Upper lobe of left lung (tissue), 4 donors: ENCODE results near the gene SUMF1.

Experiments
- POLR2A ChIP-seq, 4 donors: fragments of 450-650 bp; IDR thresholded peaks; one replicate each; pipeline ENCODE4 v1.5.1; 2016 to 2017; ENCODE audit warnings: antibody characterized with exemption in 4 of 4, mild to moderate bottlenecking in 2 of 4
- TF ChIP-seq, protein P1 (sequence below), 6 experiments: fragments of 450-650 bp in 4 of 6; fragments of 200-600 bp in 2 of 6; sonication (generic) in 2 of 6; IDR thresholded peaks; one replicate each; pipeline ENCODE4 v1.5.1; 2016 to 2019; ENCODE audit warnings: antibody characterized with exemption in 6 of 6

DNA sequence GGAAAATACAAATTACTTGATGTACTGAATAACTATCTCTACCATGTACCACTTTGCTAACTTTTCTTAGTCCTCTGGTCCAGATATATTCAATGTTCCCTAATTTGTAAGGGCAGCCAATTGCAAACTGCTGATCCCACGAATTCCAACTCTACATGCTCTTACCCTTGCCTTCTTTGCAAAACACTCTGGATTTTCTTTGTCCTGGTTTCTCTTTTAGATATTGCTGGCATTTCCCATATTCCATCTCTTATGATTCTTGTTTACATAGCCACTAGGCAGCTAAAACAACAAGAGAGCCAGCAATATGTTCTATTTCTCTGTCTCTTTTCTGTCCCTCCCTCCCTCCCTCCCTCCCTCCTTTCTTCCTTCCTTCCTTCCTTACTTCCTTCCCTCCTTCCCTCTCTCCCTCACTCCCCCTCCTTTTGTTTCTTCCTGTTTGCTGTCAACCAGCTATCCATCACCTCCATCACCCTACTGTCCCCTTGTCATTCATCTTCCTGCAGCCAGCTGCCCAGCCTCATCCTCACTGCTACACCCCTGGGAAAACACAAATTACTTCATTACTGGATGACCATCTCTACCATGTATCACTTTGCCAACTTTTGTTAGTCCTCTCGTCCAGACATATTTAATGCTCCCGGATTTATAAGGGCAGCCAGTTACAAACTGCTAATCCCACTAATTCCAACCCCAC, 130.1 kb downstream of the SUMF1 start:
- TF ChIP-seq, protein P1, sequence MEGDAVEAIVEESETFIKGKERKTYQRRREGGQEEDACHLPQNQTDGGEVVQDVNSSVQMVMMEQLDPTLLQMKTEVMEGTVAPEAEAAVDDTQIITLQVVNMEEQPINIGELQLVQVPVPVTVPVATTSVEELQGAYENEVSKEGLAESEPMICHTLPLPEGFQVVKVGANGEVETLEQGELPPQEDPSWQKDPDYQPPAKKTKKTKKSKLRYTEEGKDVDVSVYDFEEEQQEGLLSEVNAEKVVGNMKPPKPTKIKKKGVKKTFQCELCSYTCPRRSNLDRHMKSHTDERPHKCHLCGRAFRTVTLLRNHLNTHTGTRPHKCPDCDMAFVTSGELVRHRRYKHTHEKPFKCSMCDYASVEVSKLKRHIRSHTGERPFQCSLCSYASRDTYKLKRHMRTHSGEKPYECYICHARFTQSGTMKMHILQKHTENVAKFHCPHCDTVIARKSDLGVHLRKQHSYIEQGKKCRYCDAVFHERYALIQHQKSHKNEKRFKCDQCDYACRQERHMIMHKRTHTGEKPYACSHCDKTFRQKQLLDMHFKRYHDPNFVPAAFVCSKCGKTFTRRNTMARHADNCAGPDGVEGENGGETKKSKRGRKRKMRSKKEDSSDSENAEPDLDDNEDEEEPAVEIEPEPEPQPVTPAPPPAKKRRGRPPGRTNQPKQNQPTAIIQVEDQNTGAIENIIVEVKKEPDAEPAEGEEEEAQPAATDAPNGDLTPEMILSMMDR (IDR thresholded peaks at IDR 0.05) = no peak
- no peak for TF ChIP-seq POLR2A (IDR thresholded peaks at IDR 0.05)
